NT2/D1 (cell line): Measurements from ENCODE around the gene ARL15.

Experiments
- SUZ12 ChIP-seq: IDR thresholded peaks from 2 replicates; pipeline ENCODE4 v1.6.1; 2011; ENCODE audit not compliant: insufficient read length, insufficient read depth; ENCODE audit errors: extremely low read depth
- YY1 ChIP-seq: IDR thresholded peaks from 2 replicates; pipeline ENCODE4 v1.6.1; 2011; ENCODE audit not compliant: insufficient read length, insufficient read depth

DNA sequence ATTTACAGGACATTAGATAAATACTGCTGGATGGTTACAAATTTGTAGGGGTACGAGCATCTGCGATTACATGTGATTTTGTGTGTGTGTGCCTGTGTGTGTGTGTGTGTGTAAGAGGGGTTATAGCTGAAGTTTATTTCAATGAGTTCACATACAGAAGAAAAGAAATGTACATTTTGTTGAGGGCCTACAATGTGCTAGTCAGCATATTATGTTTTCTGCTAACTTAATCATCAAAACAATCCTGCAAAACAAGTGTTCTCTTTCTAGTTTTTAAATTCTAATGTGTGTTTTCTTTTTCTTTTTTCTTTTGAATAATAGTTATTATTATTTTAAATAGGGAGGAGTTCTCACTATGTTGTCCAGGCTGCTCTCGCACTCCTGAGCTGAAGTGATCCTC lies 305.7 kb downstream of the ARL15 start:
- no peak for TF ChIP-seq SUZ12
- TF ChIP-seq YY1: no peak
